Measurements from ENCODE around the gene TARM1.
"Not testable (repeated sequence)": the region's sequence is repeated elsewhere in the genome, so short reads cannot be mapped to it uniquely, and the experiment has no call there.

The TARM1 gene

GRCh38 chr19:54099190-54099902 is 18.2 kb upstream of the TARM1 start:
- no peak for DNase-seq

GRCh38 chr19:54096617-54097106 is 15.5 kb upstream of the TARM1 start:
- DNase-seq: no peak

- peak; percentile 27 for DNase-seq
Observed at GRCh38 chr19:54095859-54096616, 14.9 kb upstream of the TARM1 start.

- no peak for DNase-seq
Observed at GRCh38 chr19:54095136-54095858, 14.1 kb upstream of the TARM1 start.

- DNase-seq: no peak
Observed at GRCh38 chr19:54094426-54095000, 13.3 kb upstream of the TARM1 start.

GRCh38 chr19:54084410-54084809 is 3.2 kb upstream of the TARM1 start:
- DNase-seq: no peak

GRCh38 chr19:54077334-54077733 is 3.8 kb downstream of the TARM1 start:
- no peak for DNase-seq

GRCh38 chr19:54074851-54075250 is 6.3 kb downstream of the TARM1 start:
- DNase-seq: no peak

- no peak for DNase-seq
Observed at GRCh38 chr19:54073829-54074228, 7.3 kb downstream of the TARM1 start.

GRCh38 chr19:54069470-54069869 is 11.7 kb downstream of the TARM1 start:
- DNase-seq: no peak

- DNase-seq: no peak
Observed at GRCh38 chr19:54063350-54064116, 17.6 kb downstream of the TARM1 start, which contains the start of gene VSTM1. VSTM1 (minus strand) TSS chr19:54063897; CDS start chr19:54063777, 120 bp downstream.

- no peak for DNase-seq
Observed at GRCh38 chr19:54062643-54063042, 18.5 kb downstream of the TARM1 start.

- no peak for DNase-seq
Observed at GRCh38 chr19:54047616-54048015, 33.5 kb downstream of the TARM1 start.

GRCh38 chr19:54045771-54046170 is 35.4 kb downstream of the TARM1 start:
- no peak for DNase-seq

GRCh38 chr19:54042989-54043388 is 38.2 kb downstream of the TARM1 start:
- no peak for DNase-seq

GRCh38 chr19:54041969-54042606 is 39.1 kb downstream of the TARM1 start:
- DNase-seq: no peak

GRCh38 chr19:54040003-54040402 is 41.2 kb downstream of the TARM1 start:
- DNase-seq: no peak

GRCh38 chr19:54036542-54036941 is 44.6 kb downstream of the TARM1 start:
- not testable (repeated sequence) for DNase-seq

- no peak for DNase-seq
Observed at GRCh38 chr19:54035215-54036178, 45.7 kb downstream of the TARM1 start.

- no peak for DNase-seq
Observed at GRCh38 chr19:54030895-54031586, 50.1 kb downstream of the TARM1 start.

All from T-helper 9 cell (primary cell).